ENCODE results near the gene GUCA2B.

- no peak for TF ChIP-seq CTCF (IDR thresholded peaks at IDR 0.05)
- no peak for TF ChIP-seq POLR2AphosphoS5 (IDR thresholded peaks at IDR 0.05)
Observed at GRCh38 chr1:42114229-42114628, 39.0 kb upstream of the GUCA2B start.

Measured in transverse colon (tissue), 4 donors.